Activated CD4-positive, alpha-beta T cell treated with anti-CD3 and anti-CD28 coated beads for 1 hour (primary cell): ENCODE measurements around the gene RIPPLY2.
"Not testable (repeated sequence)": the region's sequence is repeated elsewhere in the genome, so short reads cannot be mapped to it uniquely, and the experiment has no call there.

Experiments
- DNase-seq: peaks from one replicate; pipeline ENCODE4 v3.0.0-alpha.2; 2020

RIPPLY2 gene

GRCh38 chr6:83860782-83861495 lies 7.8 kb downstream of the RIPPLY2 start:
- DNase-seq = no peak

GRCh38 chr6:83862776-83863471 lies 9.8 kb downstream of the RIPPLY2 start:
- DNase-seq = no peak

GRCh38 chr6:83867043-83867442 lies 13.9 kb downstream of the RIPPLY2 start:
- DNase-seq = no peak

- no peak for DNase-seq
These were observed 14.5 kb downstream of the RIPPLY2 start for GRCh38 chr6:83867527-83868161.

- DNase-seq = no peak
These were observed 15.5 kb downstream of the RIPPLY2 start for GRCh38 chr6:83868639-83869038.

- no peak for DNase-seq
These were observed 17.5 kb downstream of the RIPPLY2 start for GRCh38 chr6:83870649-83871048.

GRCh38 chr6:83872386-83873118 lies 19.4 kb downstream of the RIPPLY2 start:
- DNase-seq = no peak

GRCh38 chr6:83873869-83874268 lies 20.7 kb downstream of the RIPPLY2 start:
- DNase-seq = no peak

- DNase-seq = no peak
These were observed 22.7 kb downstream of the RIPPLY2 start for GRCh38 chr6:83875843-83876242.

GRCh38 chr6:83878902-83879644 lies 25.9 kb downstream of the RIPPLY2 start:
- no peak for DNase-seq

- DNase-seq = no peak
These were observed 26.6 kb downstream of the RIPPLY2 start for GRCh38 chr6:83879746-83880145.

- no peak for DNase-seq
These were observed 30.1 kb downstream of the RIPPLY2 start for GRCh38 chr6:83883240-83883639.

- no peak for DNase-seq
These were observed 31.4 kb downstream of the RIPPLY2 start for GRCh38 chr6:83884523-83884922.

- DNase-seq = no peak
These were observed 32.8 kb downstream of the RIPPLY2 start for GRCh38 chr6:83885984-83886383.

- no peak for DNase-seq
These were observed 36.5 kb downstream of the RIPPLY2 start for GRCh38 chr6:83889621-83890020.

- no peak for DNase-seq
These were observed 37.4 kb downstream of the RIPPLY2 start for GRCh38 chr6:83890520-83890919.

- DNase-seq = no peak
These were observed 38.4 kb downstream of the RIPPLY2 start for GRCh38 chr6:83891586-83891985.

GRCh38 chr6:83893024-83893423 lies 39.9 kb downstream of the RIPPLY2 start:
- no peak for DNase-seq

- not testable (repeated sequence) for DNase-seq
These were observed 43.9 kb downstream of the RIPPLY2 start for GRCh38 chr6:83897094-83897493.

- no peak for DNase-seq
These were observed 48.5 kb downstream of the RIPPLY2 start for GRCh38 chr6:83901624-83902023.

GRCh38 chr6:83904395-83904794 lies 51.2 kb downstream of the RIPPLY2 start:
- DNase-seq = no peak

- no peak for DNase-seq
These were observed 52.5 kb downstream of the RIPPLY2 start for GRCh38 chr6:83905648-83906047.
